Adipocyte (in vitro differentiated cells): ENCODE data around the gene MAEA.

Experiments
- DNase-seq: peaks from one replicate; pipeline ENCODE4 v3.0.0-alpha.2; 2015; ENCODE audit warnings: low read depth
- H3K27me3 ChIP-seq: replicated peaks from 2 replicates; pipeline ENCODE4 v1.7.0; 2013; ENCODE audit warnings: mild to moderate bottlenecking, low read length, moderate library complexity; ENCODE audit not compliant: control insufficient read depth, insufficient read depth
- H3K36me3 ChIP-seq: 2 replicates; pipeline ENCODE4 v1.7.0; 2013; ENCODE audit warnings: low read length, mild to moderate bottlenecking, moderate library complexity; ENCODE audit not compliant: control insufficient read depth, insufficient read depth, severe bottlenecking
- H3K4me1 ChIP-seq: 2 replicates; pipeline ENCODE4 v1.7.0; 2013; ENCODE audit warnings: mild to moderate bottlenecking, low read length, moderate library complexity; ENCODE audit not compliant: control insufficient read depth, insufficient read depth
- H3K4me3 ChIP-seq: 2 replicates; pipeline ENCODE4 v1.7.0; 2013; ENCODE audit warnings: mild to moderate bottlenecking, low read length, moderate library complexity
- H3K9ac ChIP-seq: 2 replicates; pipeline ENCODE4 v1.7.0; 2013; ENCODE audit warnings: mild to moderate bottlenecking, low read length, moderate library complexity
- H3K9me3 ChIP-seq: 2 replicates; pipeline ENCODE4 v1.7.0; 2013; ENCODE audit warnings: mild to moderate bottlenecking, low read length, moderate library complexity; ENCODE audit not compliant: control insufficient read depth

Gene MAEA

DNA sequence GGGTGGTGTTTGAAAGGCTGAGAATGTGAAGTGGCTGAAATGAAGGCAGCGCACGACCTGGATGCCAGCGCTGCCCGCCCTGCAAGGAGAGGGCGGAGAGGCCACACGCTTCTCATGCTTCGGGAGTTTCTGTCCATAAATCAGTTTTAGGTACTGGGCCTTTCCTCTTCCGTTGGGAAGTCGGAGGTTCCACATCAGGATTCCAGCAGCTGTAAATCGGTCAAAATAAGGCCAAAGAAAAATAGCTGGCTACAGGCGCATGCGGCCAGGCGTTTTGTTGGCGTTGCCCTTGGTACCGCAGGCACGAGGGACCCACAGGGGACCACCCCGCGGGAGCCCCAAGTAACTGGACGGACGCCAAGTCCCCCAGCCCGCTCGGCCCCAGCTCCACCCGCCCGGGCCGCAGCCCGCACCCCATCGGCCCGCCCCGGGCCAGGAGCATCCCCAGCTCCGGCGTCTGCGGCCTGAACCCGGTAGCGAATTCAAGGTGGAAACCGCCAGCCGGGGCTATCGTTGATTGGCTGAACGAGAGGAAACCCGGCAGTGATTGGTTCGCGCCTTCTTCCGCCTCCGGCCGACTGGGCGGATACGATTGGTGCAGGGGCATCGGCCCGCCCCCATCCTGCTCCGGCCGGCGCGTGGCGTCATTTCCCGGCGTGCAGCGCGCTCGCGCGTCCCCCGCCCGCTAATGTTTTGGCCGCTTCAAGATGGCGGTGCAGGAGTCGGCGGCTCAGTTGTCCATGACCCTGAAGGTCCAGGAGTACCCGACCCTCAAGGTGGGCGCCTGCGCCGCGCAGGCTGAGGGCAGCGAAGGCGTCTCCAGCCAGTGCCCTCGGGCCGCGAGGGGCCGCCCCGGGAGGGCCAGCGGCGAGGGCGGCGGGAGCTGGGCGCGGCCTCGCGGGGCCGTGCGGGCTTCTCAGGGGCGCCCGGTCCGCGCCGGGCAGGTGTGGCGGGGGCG, at the start of gene MAEA:
TSS of gene MAEA (plus strand) at position 685 of the 958 bp plus-strand sequence. CDS start at position 708, 23 bp downstream.
- H3K27me3 ChIP-seq: no peaks in the 10 kb centered on the region
- H3K36me3 ChIP-seq: no peaks in the 10 kb centered on the region
- DNase-seq: peak; percentile 99
- H3K9me3 ChIP-seq: no peaks in the 10 kb centered on the region
- peak within 1 kb of the TSS; percentile 94 for H3K9ac ChIP-seq
- peaks cover 37% of the 10 kb centered on the region for H3K4me1 ChIP-seq
- H3K4me3 ChIP-seq: peak within 1 kb of the TSS; percentile 92

- DNase-seq: no peak
- Histone ChIP-seq H3K36me3 (peaks cover 52% of the 10 kb centered on the region), H3K9me3 (no peaks in the 10 kb centered on the region), H3K9ac (no peak overlapping the region), H3K27me3 (no peaks in the 10 kb centered on the region), H3K4me3 (no peak overlapping the region), H3K4me1 (peaks cover 26% of the 10 kb centered on the region)
These were observed 49.8 kb upstream of the MAEA start for GRCh38 chr4:1239950-1240307.

- Histone ChIP-seq H3K36me3 (peaks cover 42% of the 10 kb centered on the region), H3K27me3 (no peaks in the 10 kb centered on the region), H3K4me1 (peaks cover 32% of the 10 kb centered on the region), H3K9me3 (no peaks in the 10 kb centered on the region), H3K9ac (no peak overlapping the region), H3K4me3 (no peak overlapping the region)
- no peak for DNase-seq
These were observed 48.8 kb upstream of the MAEA start for GRCh38 chr4:1240721-1241465.

DNA sequence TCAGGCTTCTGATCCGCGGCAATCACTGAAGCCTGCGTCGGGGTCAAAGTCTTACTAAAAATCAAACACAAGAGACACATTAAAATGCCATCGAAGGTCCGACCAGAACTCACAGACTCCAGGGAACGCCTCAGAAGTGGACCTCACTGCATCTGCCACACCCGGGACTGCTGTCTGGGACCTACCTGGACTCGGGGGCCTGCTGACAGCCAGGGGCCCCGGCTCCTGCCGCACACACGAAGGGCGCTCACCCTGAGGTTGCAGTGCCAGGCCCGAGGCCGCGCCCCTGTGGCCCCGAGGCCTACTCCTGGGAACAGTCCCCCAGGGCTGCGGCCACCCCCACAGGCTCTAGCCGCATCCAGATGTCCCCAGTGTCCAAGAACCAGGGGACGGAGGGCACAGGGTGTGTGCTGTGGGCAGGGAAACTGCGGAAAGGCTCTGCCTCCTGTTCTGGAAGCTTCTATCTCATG, 48.2 kb upstream of the MAEA start:
- no peaks in the 10 kb centered on the region for H3K9me3 ChIP-seq
- H3K4me1 ChIP-seq: peaks cover 38% of the 10 kb centered on the region
- no peak overlapping the region for H3K9ac ChIP-seq
- DNase-seq: no peak
- peaks cover 36% of the 10 kb centered on the region for H3K36me3 ChIP-seq
- no peak overlapping the region for H3K4me3 ChIP-seq
- H3K27me3 ChIP-seq: no peaks in the 10 kb centered on the region

DNA sequence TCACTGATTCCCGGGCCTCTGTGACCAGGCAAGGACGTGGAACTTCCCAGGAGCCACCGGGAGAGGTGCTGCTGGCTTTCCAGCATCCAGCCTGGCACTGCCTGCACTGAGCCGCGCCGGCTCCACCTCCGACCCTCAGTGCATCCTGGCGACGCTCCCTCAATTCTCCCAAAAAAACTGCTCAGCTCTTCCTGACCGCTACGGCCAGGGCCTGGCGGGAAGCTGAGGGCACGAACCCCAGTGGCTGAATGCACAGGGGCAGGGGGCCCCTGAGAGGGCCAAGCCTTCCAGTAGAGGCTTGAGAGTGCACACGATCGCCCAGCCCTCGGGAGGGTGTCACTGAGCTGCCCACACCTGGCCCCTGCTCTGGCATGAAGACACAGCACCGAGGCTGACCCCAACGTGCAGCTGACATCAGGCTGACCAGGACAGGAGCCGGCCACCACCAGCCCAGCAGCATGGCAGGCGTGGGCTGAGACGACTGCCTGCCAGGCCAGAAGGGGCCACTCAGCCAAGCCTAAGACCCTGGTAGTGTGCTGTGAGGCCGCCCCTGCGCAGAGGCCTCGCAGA, 47.7 kb upstream of the MAEA start:
- no peaks in the 10 kb centered on the region for H3K9me3 ChIP-seq

DNA sequence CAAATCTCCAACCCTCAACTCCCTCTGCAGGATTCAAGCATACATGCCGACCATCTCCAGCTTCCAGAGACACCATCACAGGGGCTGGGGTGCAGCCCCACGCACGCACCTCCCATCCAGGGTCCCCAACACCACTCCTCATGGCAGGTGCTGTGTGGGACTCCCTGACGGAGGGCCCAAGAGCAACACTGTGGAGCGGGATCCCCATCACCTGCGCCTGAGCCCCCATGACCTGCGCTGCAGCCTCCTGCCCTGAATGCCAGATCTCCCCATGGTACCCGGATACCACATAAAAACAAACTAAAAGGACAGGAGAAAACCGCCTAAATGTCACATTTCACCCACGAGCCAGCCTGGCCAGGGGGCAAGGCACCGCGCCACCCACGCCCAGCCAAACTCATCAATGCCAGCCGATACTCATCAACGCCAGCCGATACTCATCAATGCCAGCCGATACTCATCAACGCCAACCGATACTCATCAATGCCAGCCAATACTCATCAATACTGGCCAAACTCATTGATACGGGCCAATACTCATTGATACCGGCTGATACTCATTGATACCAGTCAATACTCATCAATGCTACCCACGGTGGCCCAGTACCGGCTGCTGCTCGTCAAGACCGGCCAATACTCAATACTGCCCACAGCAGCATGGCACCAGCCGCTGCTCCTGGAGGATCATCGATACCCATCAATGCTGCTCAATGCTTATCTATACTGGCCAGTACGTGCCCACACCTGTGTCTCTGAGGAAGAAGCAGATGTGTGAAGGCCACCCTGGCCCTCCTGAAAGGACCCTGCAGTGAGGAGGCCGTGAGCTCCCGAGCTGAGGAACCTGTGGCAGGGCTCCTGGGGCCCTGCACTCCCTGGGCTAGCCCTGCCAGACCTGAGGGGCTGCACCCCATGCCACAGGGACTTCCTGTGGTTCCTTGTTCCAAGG, 46.9 kb upstream of the MAEA start:
- Histone ChIP-seq H3K36me3 (peaks cover 24% of the 10 kb centered on the region), H3K9ac (no peak overlapping the region), H3K27me3 (no peaks in the 10 kb centered on the region), H3K4me3 (no peak overlapping the region), H3K4me1 (peaks cover 47% of the 10 kb centered on the region), H3K9me3 (no peaks in the 10 kb centered on the region)
- no peak for DNase-seq

More for the DNA sequence above, 47.7 kb upstream of the MAEA start:
- DNase-seq: no peak
- H3K27me3 ChIP-seq: no peaks in the 10 kb centered on the region
- H3K36me3 ChIP-seq: peaks cover 31% of the 10 kb centered on the region
- no peak overlapping the region for H3K4me3 ChIP-seq
- no peak overlapping the region for H3K9ac ChIP-seq
- peaks cover 43% of the 10 kb centered on the region for H3K4me1 ChIP-seq

DNA sequence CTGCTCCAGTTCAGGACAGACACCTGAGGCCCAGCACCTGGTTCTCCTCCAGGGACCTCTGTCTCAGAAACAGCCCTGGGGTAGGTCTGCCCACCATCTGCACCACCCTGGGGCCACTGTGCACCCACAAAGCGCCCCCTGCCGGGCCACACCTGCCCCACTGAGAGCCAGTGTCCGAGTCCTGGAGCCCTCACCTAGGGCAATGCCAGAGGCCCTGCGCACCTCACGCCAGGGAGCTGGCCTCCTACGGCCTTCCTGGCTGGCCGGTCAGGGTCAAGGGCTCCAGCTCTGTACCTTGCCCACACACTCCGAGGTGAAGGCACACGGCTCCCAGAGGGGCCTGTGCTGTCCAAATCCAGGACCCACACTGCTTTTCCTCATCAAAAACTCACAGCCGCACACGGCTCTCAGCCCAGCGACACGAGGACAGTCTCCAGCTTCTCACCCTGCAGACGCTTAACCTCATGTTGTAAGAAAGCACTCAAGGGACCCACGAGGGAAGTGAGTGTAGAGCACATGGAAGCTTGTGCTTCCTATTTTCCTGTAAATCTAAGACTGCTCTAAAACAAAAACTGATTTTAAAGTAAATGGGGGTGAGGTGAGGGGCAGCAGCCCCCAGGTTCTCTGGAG, 46.1 kb upstream of the MAEA start:
- Histone ChIP-seq H3K27me3 (no peaks in the 10 kb centered on the region), H3K4me3 (no peak overlapping the region), H3K4me1 (peaks cover 47% of the 10 kb centered on the region), H3K36me3 (peaks cover 18% of the 10 kb centered on the region), H3K9ac (peak overlapping the region; percentile 9), H3K9me3 (no peaks in the 10 kb centered on the region)
- DNase-seq: no peak

GRCh38 chr4:1244081-1244977, 45.4 kb upstream of the MAEA start:
- H3K36me3 ChIP-seq: peaks cover 18% of the 10 kb centered on the region
- H3K27me3 ChIP-seq: no peaks in the 10 kb centered on the region
- no peak for DNase-seq
- H3K9me3 ChIP-seq: no peaks in the 10 kb centered on the region
- H3K4me1 ChIP-seq: peaks cover 41% of the 10 kb centered on the region
- H3K9ac ChIP-seq: no peak overlapping the region
- no peak overlapping the region for H3K4me3 ChIP-seq

- Histone ChIP-seq H3K9me3 (no peaks in the 10 kb centered on the region), H3K4me3 (no peak overlapping the region), H3K36me3 (peaks cover 12% of the 10 kb centered on the region), H3K4me1 (peaks cover 44% of the 10 kb centered on the region), H3K27me3 (no peaks in the 10 kb centered on the region), H3K9ac (no peak overlapping the region)
- no peak for DNase-seq
These were observed 44.7 kb upstream of the MAEA start for GRCh38 chr4:1244978-1245471.
